ENCODE measurements around the gene ACAD8.
A peak's percentile ranks its signal among the peaks of the same experiment; 100 is the strongest.

ACAD8 gene

DNA sequence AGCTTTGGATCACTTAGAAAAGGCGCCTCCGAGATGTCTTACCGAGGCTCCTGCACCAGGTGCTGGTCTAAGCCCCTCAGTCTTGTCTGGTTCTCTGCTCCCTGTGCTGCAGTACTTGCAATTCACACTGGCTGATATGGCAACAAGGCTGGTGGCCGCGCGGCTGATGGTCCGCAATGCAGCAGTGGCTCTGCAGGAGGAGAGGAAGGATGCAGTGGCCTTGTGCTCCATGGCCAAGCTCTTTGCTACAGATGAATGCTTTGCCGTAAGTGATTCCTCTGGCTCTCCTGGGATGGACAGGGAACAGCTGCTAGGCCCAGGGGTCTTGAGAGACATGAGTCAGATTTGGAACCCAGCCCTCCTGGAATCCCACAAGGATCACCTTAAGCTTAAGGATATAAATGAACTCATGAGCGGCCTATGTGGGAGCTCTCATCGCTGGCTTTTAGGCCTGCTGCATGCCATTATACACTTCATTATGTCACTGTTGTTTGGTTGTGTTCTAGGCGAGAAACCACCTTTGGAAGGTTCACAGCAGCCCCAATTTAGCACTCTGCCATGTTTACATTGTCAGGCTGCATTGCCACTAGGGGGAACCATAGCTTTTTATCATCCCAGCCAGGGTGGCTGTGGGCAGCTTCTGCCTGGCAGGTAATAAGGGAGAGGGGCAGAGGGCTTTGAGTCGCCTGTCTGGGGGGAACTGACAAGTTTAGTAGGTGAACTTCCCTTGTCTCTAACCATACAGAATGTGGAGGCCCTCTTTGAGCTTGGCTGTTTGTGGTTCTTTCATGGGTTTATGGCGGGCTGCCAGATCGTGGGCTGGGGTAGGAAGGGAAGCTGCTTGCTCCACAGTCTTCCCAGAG lies 8.5 kb downstream of the ACAD8 start:
- ChIA-PET CTCF (interaction anchor here (0.5 to 1.5 kb wide), 9 partner anchors 9 to 558 kb away, joined by 3 to 9 read pairs (median 3); no protein-coding TSS in a partner anchor), POLR2A (ENCODE audit: low non-redundant PET) (no interaction called here)
- peak; percentile 48 for DNase-seq (ENCODE audit: low spot score)
- TF ChIP-seq, protein P1, sequence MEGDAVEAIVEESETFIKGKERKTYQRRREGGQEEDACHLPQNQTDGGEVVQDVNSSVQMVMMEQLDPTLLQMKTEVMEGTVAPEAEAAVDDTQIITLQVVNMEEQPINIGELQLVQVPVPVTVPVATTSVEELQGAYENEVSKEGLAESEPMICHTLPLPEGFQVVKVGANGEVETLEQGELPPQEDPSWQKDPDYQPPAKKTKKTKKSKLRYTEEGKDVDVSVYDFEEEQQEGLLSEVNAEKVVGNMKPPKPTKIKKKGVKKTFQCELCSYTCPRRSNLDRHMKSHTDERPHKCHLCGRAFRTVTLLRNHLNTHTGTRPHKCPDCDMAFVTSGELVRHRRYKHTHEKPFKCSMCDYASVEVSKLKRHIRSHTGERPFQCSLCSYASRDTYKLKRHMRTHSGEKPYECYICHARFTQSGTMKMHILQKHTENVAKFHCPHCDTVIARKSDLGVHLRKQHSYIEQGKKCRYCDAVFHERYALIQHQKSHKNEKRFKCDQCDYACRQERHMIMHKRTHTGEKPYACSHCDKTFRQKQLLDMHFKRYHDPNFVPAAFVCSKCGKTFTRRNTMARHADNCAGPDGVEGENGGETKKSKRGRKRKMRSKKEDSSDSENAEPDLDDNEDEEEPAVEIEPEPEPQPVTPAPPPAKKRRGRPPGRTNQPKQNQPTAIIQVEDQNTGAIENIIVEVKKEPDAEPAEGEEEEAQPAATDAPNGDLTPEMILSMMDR (conservative IDR thresholded peaks at IDR 0.05; ENCODE audit: low read depth) = peak; percentile 48
- no peak overlapping the region for H3K27ac ChIP-seq

DNA sequence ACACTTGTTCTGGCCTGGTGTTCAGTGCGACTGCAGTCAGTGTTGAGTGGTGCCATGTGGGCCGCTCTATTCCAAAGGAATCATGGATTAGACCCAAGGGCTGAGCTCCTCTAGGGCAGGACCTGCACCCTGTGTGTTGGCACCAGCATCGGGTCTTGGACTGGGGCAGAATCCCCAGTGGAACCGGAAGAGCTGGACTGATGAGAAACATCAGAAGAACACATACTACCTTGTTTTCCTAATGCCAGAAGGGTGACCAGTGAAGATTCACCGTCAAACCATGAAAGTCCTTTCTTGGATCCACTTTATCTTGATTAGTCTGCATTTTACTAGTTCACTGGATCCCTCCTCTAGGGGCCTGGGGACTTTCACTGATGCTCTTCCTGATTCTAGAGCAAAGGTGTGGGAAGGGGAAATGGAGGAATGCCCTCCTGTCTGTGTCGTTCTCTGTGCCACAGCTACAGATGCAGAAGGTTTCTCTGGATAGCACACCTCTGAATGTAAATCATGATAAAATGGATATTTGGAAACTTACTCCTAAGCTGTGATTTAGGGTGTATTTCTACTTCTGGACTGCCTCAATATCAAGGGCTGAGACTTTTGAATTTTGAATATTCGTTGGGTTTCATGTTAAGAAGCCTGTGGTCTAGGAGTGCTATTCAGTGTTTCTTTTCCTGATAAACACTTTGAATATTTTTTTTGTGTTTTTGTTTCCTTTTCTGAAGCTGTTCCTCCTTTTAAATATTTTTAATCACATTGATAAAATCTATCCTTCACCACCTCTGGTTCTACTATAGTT lies 11.8 kb downstream of the ACAD8 start:
- TF ChIP-seq, protein P1 (conservative IDR thresholded peaks at IDR 0.05; ENCODE audit: low read depth) = no peak
- CTCF ChIA-PET = no interaction called here
- POLR2A ChIA-PET (ENCODE audit: low non-redundant PET) = no interaction called here
- no peak overlapping the region for H3K27ac ChIP-seq
- no peak for DNase-seq (ENCODE audit: low spot score)

DNA sequence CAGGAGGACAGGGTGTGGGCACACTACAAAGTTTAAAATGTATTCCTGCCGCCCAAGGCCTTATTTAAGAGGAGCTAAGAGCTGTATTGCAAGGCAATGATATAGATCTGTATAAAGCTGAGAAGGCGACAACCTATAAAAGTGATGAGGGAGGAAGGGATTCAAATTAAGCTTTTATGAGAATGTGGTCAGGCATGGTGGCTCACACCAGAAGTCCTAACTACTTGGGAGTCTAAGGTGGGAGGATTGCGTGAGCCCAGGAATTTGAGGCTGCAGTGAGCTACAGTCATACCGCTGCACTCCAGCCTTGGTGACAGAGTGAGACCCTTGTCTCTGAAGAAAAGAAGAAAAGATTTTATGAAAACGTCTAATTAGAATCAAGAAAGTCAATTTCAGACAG lies 13.1 kb downstream of the ACAD8 start:
- POLR2A ChIA-PET (ENCODE audit: low non-redundant PET) = no interaction called here
- peak overlapping the region; percentile 71; the same call in 1 of the 2 replicates for H3K27ac ChIP-seq
- CTCF ChIA-PET = interaction anchor here (0.6 to 0.8 kb wide), 2 partner anchors 10 to 258 kb away, joined by 4 read pairs; partner anchors contain the start of gene GLB1L3
- DNase-seq (ENCODE audit: low spot score) = no peak
- TF ChIP-seq, protein P1 (conservative IDR thresholded peaks at IDR 0.05; ENCODE audit: low read depth) = no peak

DNA sequence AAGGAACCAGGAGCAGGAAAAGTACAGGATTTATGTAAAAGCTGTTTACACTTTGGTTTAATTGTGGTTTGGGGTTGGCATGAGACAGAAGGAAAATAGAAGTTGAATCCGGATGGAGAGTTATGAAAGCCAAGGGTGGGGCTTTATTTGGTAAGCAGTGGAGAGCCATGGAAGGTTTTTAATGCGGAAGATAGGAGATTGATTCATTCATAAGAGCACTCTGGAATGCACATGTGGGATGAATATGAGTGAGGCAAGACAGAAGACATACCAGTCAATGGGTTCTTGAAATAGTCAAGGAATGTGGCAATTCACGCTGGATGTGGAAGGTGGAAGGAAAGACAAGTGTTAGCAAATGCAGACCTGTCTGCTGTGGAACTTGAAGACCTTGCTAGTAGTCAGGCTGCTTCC lies 13.5 kb downstream of the ACAD8 start:
- H3K27ac ChIP-seq = peak overlapping the region; percentile 71; the same call in 1 of the 2 replicates
- DNase-seq (ENCODE audit: low spot score) = peak; percentile 84
- TF ChIP-seq, protein P1 (conservative IDR thresholded peaks at IDR 0.05; ENCODE audit: low read depth) = no peak
- CTCF ChIA-PET = interaction anchor here (0.8 kb wide), 1 partner anchor 10 kb away, joined by 4 read pairs; the partner anchor contains the start of gene GLB1L3
- POLR2A ChIA-PET (ENCODE audit: low non-redundant PET) = no interaction called here

DNA sequence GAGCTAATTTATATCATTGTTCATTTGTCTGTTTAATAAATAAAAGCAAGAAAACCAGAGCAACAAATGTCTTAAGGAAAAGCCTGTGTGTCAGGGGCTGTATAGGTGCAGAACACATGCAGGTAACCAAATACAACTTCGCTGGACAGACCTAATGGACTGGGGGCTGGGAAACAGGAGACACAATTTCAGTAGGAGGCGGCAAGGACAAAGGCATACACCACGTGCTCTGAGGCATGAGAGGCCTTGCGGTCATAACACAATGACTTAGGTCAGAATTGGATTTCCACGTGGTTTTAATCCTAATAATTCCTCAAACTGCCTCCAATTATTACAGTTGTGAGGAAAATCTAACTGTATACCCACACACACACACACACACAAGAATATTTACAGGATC lies 14.1 kb downstream of the ACAD8 start:
- peak overlapping the region; percentile 67; the same call in 1 of the 2 replicates for H3K27ac ChIP-seq
- DNase-seq (ENCODE audit: low spot score) = no peak
- TF ChIP-seq, protein P1 (conservative IDR thresholded peaks at IDR 0.05; ENCODE audit: low read depth) = no peak
- CTCF ChIA-PET = interaction anchor here (0.6 kb wide), 1 partner anchor 283 kb away, joined by 3 read pairs; no protein-coding TSS in a partner anchor
- POLR2A ChIA-PET (ENCODE audit: low non-redundant PET) = no interaction called here

DNA sequence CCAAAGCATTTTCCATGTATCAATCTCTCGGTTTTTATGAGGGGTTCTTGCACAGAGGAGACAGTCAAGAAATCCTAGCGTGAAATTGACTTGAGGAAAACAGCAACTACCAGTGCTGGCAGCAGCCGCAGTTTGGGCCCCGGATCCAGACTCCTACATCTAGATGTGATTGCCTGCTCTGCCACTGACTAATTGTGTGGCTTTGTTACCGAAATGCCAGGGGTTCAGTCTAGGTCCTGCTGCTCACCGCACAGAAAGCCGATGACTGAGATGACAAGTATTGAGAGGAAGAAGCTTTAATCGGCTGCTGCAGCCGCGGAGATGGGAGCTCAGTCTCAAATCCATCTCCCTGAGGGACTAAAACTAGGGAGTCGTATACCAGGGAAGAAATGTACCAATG lies 14.6 kb downstream of the ACAD8 start:
- DNase-seq (ENCODE audit: low spot score) = no peak
- TF ChIP-seq, protein P1 (conservative IDR thresholded peaks at IDR 0.05; ENCODE audit: low read depth) = no peak
- ChIA-PET CTCF (interaction anchor here (0.6 kb wide), 1 partner anchor 283 kb away, joined by 3 read pairs; no protein-coding TSS in a partner anchor), POLR2A (ENCODE audit: low non-redundant PET) (no interaction called here)
- peak overlapping the region; percentile 67; the same call in 1 of the 2 replicates for H3K27ac ChIP-seq

Data from RWPE1 (cell line).